Upper lobe of left lung (tissue), 6 donors: ENCODE measurements around the gene CGB1. TPM values are rescaled to one million over a fixed set of nuclear protein-coding genes. Genes with fewer than 3 reads are reported as not detected.
A peak's percentile ranks its signal among the peaks of the same experiment; 100 is the strongest.

Experiments used
- ATAC-seq, 2 donors: fragments of 200-7000 bp; cut with Tn5 transposase; one replicate each; pipeline ENCODE4 v1.9.1; 2022; ENCODE audit warnings: mild to moderate bottlenecking in 2 of 2, moderate library complexity in 2 of 2; ENCODE audit not compliant: low FRiP score in 2 of 2
- DNase-seq, 2 donors: peaks; one replicate each; pipeline ENCODE4 v3.0.0-alpha.2; 2019 to 2020
- H3K27ac ChIP-seq, 4 donors: fragments of 200-600 bp; sonication (generic); one replicate each; pipeline ENCODE4 v1.5.1; 2016 to 2019
- H3K27me3 ChIP-seq, 4 donors: fragments of 200-600 bp; sonication (generic); one replicate each; pipeline ENCODE4 v1.5.1; 2017 to 2019
- H3K36me3 ChIP-seq, 4 donors: fragments of 200-600 bp; sonication (generic); one replicate each; pipeline ENCODE4 v1.5.1; 2016 to 2019
- H3K4me1 ChIP-seq, 4 donors: fragments of 200-600 bp; sonication (generic); one replicate each; pipeline ENCODE4 v1.5.1; 2018 to 2019
- H3K4me3 ChIP-seq, 4 donors: fragments of 200-600 bp; sonication (generic); one replicate each; pipeline ENCODE4 v1.5.1; 2017 to 2019; ENCODE audit warnings: mild to moderate bottlenecking in 2 of 4, moderate library complexity in 1 of 4
- H3K9me3 ChIP-seq, 4 donors: fragments of 200-600 bp; sonication (generic); one replicate each; pipeline ENCODE4 v1.5.1; 2018 to 2019
- EP300 ChIP-seq, 4 donors: sonication (generic); formaldehyde crosslinking; IDR thresholded peaks; one replicate each; pipeline ENCODE4 v1.5.1; 2017; ENCODE audit warnings: antibody characterized with exemption in 4 of 4, control low read depth in 2 of 4
- POLR2A ChIP-seq, 4 donors: fragments of 450-650 bp; IDR thresholded peaks; one replicate each; pipeline ENCODE4 v1.5.1; 2016 to 2017; ENCODE audit warnings: antibody characterized with exemption in 4 of 4, mild to moderate bottlenecking in 2 of 4
- POLR2AphosphoS5 ChIP-seq, 2 donors: sonication (generic); formaldehyde crosslinking; IDR thresholded peaks; one replicate each; pipeline ENCODE4 v1.5.1; 2017; ENCODE audit warnings: antibody characterized with exemption in 2 of 2
- WGBS, 2 donors: methylation state at CpG; one replicate each; pipeline ENCODE4 v1.1.5; 2017 to 2018; 5-methylcytosine and 5-hydroxymethylcytosine counted together
- total RNA-seq, 6 donors: library from RNA; depleted of rRNA in 4 of 6; stranded (reverse); fragments of >200 nt in 4 of 6; gene quantifications; one replicate each; pipeline versions ENCODE4 v1.1.0 to v1.2.1, GENCODE V29; 2016 to 2021
- TF ChIP-seq, protein P1 (sequence below), 6 experiments: fragments of 450-650 bp in 4 of 6; fragments of 200-600 bp in 2 of 6; sonication (generic) in 2 of 6; IDR thresholded peaks; one replicate each; pipeline ENCODE4 v1.5.1; 2016 to 2019; ENCODE audit warnings: antibody characterized with exemption in 6 of 6
- donor health status: DM: no; HTN: no; CAD: no; lungs with moderate emphysema.
- donor health status: DM: no; HTN: yes; CAD: no; lungs with severe emphysema.

CGB1 gene
- total RNA-seq, 6 donors from 2014 or later: not detected

DNA sequence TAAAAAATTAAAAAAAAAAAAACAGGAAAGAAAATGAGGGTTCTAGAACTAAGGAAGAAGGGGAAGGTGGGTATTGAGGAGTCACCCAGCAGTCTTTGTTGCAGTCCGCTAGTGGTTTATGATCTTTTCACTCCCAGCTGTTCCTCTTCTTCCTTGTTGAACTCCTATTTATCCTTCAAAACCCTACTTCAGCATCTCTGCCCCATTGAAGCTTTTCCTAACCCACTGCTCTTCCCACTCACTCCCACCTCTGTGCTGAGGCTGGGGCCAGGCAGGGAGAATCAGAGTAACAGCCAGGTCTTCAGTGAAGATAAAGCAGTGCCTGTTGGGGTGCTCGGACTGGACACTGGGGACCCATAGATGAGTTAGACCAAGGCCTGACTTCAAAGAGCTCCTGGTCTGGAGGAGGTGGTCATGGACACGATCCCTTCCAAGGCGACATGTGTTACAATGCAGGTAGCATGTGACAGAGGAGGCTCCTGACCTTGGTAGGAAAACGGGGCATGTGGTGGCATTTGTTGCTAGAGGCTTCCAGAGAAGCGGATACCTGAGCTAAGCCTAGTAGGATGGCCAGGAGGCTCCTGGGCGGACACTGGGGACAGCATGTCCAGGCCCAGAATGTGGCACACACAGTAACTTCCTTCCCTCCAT lies 31.6 kb downstream of the CGB1 start:
- 91 to 95% methylated on average over 7 of the region's 7 CpGs for WGBS, 2 donors
- no peak overlapping the region for H3K27ac ChIP-seq
- DNase-seq: no peak
- H3K27me3 ChIP-seq: no peaks in the 10 kb centered on the region
- no peaks in the 10 kb centered on the region for H3K4me1 ChIP-seq
- H3K36me3 ChIP-seq: peaks cover 22 to 84% (median 49%) of the 10 kb centered on the region in 4 donors
- no peak for TF ChIP-seq EP300 (IDR thresholded peaks at IDR 0.05)
- no peak for TF ChIP-seq POLR2A (IDR thresholded peaks at IDR 0.05)
- TF ChIP-seq, protein P1, sequence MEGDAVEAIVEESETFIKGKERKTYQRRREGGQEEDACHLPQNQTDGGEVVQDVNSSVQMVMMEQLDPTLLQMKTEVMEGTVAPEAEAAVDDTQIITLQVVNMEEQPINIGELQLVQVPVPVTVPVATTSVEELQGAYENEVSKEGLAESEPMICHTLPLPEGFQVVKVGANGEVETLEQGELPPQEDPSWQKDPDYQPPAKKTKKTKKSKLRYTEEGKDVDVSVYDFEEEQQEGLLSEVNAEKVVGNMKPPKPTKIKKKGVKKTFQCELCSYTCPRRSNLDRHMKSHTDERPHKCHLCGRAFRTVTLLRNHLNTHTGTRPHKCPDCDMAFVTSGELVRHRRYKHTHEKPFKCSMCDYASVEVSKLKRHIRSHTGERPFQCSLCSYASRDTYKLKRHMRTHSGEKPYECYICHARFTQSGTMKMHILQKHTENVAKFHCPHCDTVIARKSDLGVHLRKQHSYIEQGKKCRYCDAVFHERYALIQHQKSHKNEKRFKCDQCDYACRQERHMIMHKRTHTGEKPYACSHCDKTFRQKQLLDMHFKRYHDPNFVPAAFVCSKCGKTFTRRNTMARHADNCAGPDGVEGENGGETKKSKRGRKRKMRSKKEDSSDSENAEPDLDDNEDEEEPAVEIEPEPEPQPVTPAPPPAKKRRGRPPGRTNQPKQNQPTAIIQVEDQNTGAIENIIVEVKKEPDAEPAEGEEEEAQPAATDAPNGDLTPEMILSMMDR (IDR thresholded peaks at IDR 0.05): no peak
- TF ChIP-seq POLR2AphosphoS5 (IDR thresholded peaks at IDR 0.05): no peak
- ATAC-seq: no peak
- H3K9me3 ChIP-seq: no peaks in the 10 kb centered on the region
- no peak overlapping the region for H3K4me3 ChIP-seq

DNA sequence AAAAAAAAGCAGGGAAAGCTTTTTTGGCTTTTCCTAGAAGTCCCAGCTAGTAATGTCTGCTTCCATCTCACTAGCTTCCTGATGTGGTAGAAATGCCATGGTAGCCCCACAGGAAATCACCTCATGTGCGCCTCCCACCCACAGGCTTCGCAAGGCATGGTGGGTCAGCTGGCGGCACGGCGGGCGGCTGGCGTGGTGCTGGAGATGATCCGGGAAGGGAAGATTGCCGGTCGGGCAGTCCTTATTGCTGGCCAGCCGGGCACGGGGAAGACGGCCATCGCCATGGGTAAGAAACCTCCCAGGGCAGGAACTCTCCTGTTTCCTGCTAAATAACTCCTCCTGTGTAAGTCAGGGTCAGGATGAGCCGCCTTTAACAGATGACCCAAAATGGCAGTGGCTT lies 32.6 kb downstream of the CGB1 start:
- peaks cover 22 to 76% (median 41%) of the 10 kb centered on the region in 4 donors for H3K36me3 ChIP-seq
- TF ChIP-seq EP300 (IDR thresholded peaks at IDR 0.05): no peak
- no peak for TF ChIP-seq POLR2AphosphoS5 (IDR thresholded peaks at IDR 0.05)
- TF ChIP-seq, protein P1 (IDR thresholded peaks at IDR 0.05): no peak
- TF ChIP-seq POLR2A (IDR thresholded peaks at IDR 0.05): no peak
- H3K27me3 ChIP-seq: no peaks in the 10 kb centered on the region
- no peaks in the 10 kb centered on the region for H3K4me1 ChIP-seq
- ATAC-seq: no peak
- no peak overlapping the region for H3K27ac ChIP-seq
- H3K9me3 ChIP-seq: no peaks in the 10 kb centered on the region
- H3K4me3 ChIP-seq: no peak overlapping the region
- 97 to 98% methylated on average over 15 of the region's 15 CpGs for WGBS, 2 donors
- DNase-seq: peak in 1 of 2 donors; percentile 66

DNA sequence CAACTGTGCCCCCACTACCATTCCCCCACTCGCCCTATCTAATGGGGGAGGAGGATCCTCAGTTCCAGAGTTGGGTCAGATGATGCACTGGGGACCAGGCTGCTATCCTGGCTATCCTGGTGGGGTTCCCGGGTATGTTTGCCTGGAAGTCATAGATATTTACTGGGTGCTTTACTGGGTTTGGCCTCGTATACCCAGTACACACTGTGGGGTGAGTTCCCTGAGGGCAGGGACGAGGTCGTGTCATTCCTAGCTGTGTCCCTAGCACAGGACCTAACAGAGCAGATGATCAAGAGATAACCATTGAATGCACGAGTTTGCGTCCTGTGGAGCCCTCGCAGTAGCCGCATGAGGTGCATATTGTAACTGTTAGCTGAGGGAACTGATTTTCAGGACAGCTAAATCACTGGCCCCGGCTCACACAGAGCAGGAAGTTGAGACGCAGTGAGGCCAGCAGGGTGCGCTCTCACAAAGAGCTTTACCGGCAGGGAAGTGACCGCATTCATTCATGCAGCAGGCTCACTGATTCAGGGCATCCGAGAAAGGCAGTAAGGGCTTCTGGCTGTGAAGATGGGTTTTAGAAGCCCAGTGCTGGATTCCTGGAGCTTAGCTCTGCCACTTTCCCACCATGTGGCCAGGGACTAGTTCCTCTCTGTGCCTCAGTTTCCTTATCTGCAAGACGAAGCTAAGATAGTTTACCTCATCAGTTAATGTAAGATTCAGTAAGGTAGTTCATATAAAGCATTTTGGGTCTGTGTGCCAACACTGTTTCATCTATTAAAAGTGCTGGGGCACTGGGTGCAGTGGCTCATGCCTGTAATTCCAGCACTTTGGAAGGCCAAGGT lies 37.0 kb downstream of the CGB1 start:
- Histone ChIP-seq H3K27ac (no peak overlapping the region), H3K36me3 (peaks cover 0 to 34% (median 12%) of the 10 kb centered on the region in 4 donors), H3K4me1 (peaks cover 3 to 7% (median 4%) of the 10 kb centered on the region in 4 donors), H3K4me3 (no peak overlapping the region), H3K27me3 (no peaks in the 10 kb centered on the region), H3K9me3 (no peaks in the 10 kb centered on the region)
- peak in 1 of 2 donors; percentile 46 for DNase-seq
- 56 to 63% methylated on average over 14 to 16 of the region's 16 CpGs for WGBS, 2 donors
- TF ChIP-seq POLR2AphosphoS5 (IDR thresholded peaks at IDR 0.05) (no peak), EP300 (IDR thresholded peaks at IDR 0.05) (no peak), POLR2A (IDR thresholded peaks at IDR 0.05) (no peak)
- TF ChIP-seq, protein P1 (IDR thresholded peaks at IDR 0.05): peak; percentile 19 to 55 (median 41)
- peak; percentile 55 to 84 for ATAC-seq

GRCh38 chr19:48997972-48998371 lies 38.7 kb downstream of the CGB1 start:
- 61 to 81% methylated on average over 4 to 5 of the region's 5 CpGs for WGBS, 2 donors
- TF ChIP-seq POLR2AphosphoS5 (IDR thresholded peaks at IDR 0.05) (no peak), POLR2A (IDR thresholded peaks at IDR 0.05) (no peak), EP300 (IDR thresholded peaks at IDR 0.05) (no peak)
- TF ChIP-seq, protein P1 (IDR thresholded peaks at IDR 0.05): peak in 5 of 6 experiments; percentile 14 to 30 (median 28)
- DNase-seq (peak in 1 of 2 donors; percentile 33), ATAC-seq (no peak)
- Histone ChIP-seq H3K9me3 (no peaks in the 10 kb centered on the region), H3K4me3 (no peak overlapping the region), H3K27me3 (no peaks in the 10 kb centered on the region), H3K4me1 (peaks cover 10 to 14% (median 12%) of the 10 kb centered on the region in 4 donors), H3K27ac (no peak overlapping the region), H3K36me3 (peaks cover 0 to 17% (median 3%) of the 10 kb centered on the region in 4 donors)
